Measurements from ENCODE around the gene CENPH. TPM values are rescaled to one million over a fixed set of nuclear protein-coding genes. Genes with fewer than 3 reads are reported as not detected.
"Not testable (repeated sequence)": the region's sequence is repeated elsewhere in the genome, so short reads cannot be mapped to it uniquely, and the experiment has no call there.

Gene CENPH
- total RNA-seq, 4 donors from 2014 or later: 1.3 to 6.3 (median 4.1) TPM

- peaks cover 0 to 16% (median 7%) of the 10 kb centered on the region in 4 donors for H3K4me1 ChIP-seq
- no peaks in the 10 kb centered on the region for H3K9me3 ChIP-seq
- DNase-seq (ENCODE audit: low spot score in 2 of 2): peak; percentile 96 to 97
- TF ChIP-seq, protein P1, sequence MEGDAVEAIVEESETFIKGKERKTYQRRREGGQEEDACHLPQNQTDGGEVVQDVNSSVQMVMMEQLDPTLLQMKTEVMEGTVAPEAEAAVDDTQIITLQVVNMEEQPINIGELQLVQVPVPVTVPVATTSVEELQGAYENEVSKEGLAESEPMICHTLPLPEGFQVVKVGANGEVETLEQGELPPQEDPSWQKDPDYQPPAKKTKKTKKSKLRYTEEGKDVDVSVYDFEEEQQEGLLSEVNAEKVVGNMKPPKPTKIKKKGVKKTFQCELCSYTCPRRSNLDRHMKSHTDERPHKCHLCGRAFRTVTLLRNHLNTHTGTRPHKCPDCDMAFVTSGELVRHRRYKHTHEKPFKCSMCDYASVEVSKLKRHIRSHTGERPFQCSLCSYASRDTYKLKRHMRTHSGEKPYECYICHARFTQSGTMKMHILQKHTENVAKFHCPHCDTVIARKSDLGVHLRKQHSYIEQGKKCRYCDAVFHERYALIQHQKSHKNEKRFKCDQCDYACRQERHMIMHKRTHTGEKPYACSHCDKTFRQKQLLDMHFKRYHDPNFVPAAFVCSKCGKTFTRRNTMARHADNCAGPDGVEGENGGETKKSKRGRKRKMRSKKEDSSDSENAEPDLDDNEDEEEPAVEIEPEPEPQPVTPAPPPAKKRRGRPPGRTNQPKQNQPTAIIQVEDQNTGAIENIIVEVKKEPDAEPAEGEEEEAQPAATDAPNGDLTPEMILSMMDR (IDR thresholded peaks at IDR 0.05): peak in 4 of 5 experiments; percentile 11 to 77 (median 49)
- TF ChIP-seq POLR2A (IDR thresholded peaks at IDR 0.05) (peak; percentile 64 to 88), EP300 (IDR thresholded peaks at IDR 0.05) (peak; percentile 68 to 97)
- H3K27ac ChIP-seq: peak overlapping the region; percentile 65 to 98 (median 96)
- peaks cover 0 to 7% (median 0%) of the 10 kb centered on the region in 3 donors for H3K36me3 ChIP-seq
- no peaks in the 10 kb centered on the region for H3K27me3 ChIP-seq
- 0 to 1% methylated on average over 49 to 57 of the region's 73 CpGs for WGBS, 2 donors
- H3K4me3 ChIP-seq: peak overlapping the region; percentile 91 to 100 (median 98)
These were observed 28.5 kb downstream of the CENPH start for GRCh38 chr5:69217548-69218526.

- H3K36me3 ChIP-seq: peaks cover 0 to 13% (median 0%) of the 10 kb centered on the region in 3 donors
- peaks cover 0 to 16% (median 7%) of the 10 kb centered on the region in 4 donors for H3K4me1 ChIP-seq
- TF ChIP-seq, protein P1 (IDR thresholded peaks at IDR 0.05): no peak
- TF ChIP-seq EP300 (IDR thresholded peaks at IDR 0.05): no peak
- TF ChIP-seq POLR2A (IDR thresholded peaks at IDR 0.05): no peak
These were observed 30.6 kb downstream of the CENPH start for GRCh38 chr5:69219939-69220338.

GRCh38 chr5:69220371-69220770, 31.0 kb downstream of the CENPH start:
- H3K27me3 ChIP-seq; H3K9me3 ChIP-seq; H3K27ac ChIP-seq; DNase-seq (ENCODE audit: low spot score in 2 of 2); H3K4me3 ChIP-seq: not testable (repeated sequence)
- 92 to 96% methylated on average over 18 of the region's 18 CpGs for WGBS, 2 donors
- H3K4me1 ChIP-seq: peaks cover 0 to 16% (median 7%) of the 10 kb centered on the region in 4 donors
- H3K36me3 ChIP-seq: peaks cover 0 to 15% (median 0%) of the 10 kb centered on the region in 3 donors

More at GRCh38 chr5:69219939-69220338, 30.6 kb downstream of the CENPH start:
- no peak overlapping the region for H3K4me3 ChIP-seq
- H3K9me3 ChIP-seq: no peaks in the 10 kb centered on the region
- no peak overlapping the region for H3K27ac ChIP-seq
- no peak for DNase-seq (ENCODE audit: low spot score in 2 of 2)
- no peaks in the 10 kb centered on the region for H3K27me3 ChIP-seq

DNA sequence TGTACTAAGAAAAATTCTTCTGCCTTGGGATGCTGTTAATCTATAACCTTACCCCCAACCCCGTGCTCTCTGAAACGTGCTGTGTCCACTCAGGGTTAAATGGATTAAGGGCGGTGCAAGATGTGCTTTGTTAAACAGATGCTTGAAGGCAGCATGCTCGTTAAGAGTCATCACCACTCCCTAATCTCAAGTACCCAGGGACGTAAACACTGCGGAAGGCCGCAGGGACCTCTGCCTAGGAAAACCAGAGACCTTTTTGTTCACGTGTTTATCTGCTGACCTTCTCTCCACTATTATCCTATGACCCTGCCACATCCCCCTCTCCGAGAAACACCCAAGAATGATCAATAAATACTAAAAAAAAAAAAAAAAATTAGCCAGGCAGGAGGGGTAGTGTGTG, 31.4 kb downstream of the CENPH start:
- peaks cover 0 to 16% (median 7%) of the 10 kb centered on the region in 4 donors for H3K4me1 ChIP-seq
- WGBS, 2 donors: 73 to 87% methylated on average over 9 of the region's 9 CpGs
- peaks cover 0 to 20% (median 0%) of the 10 kb centered on the region in 3 donors for H3K36me3 ChIP-seq
- DNase-seq (ENCODE audit: low spot score in 2 of 2); H3K4me3 ChIP-seq; H3K27me3 ChIP-seq; H3K27ac ChIP-seq; H3K9me3 ChIP-seq: not testable (repeated sequence)

DNA sequence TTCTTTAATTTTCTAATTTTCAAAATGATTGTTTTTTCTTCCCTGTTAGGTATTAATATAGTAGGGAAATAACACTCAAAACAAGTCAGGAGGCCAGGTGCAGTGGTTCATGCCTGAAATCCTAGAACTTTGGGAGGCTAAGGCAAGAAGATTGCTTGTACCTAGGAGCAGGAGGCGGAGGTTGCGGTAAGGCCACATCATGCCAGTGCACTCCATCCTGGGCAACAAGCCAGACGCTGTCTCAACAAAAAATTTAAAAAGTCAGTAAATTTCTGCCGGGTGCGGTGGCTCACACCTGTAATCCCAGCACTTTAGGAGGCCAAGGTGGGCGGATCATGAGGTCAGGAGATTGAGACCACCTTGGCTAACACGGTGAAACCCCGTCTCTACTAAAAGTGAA, 35.1 kb downstream of the CENPH start:
- TF ChIP-seq EP300 (IDR thresholded peaks at IDR 0.05): no peak
- TF ChIP-seq, protein P1 (IDR thresholded peaks at IDR 0.05): no peak
- TF ChIP-seq POLR2A (IDR thresholded peaks at IDR 0.05): no peak
- Histone ChIP-seq H3K9me3 (no peaks in the 10 kb centered on the region), H3K36me3 (peaks cover 0 to 57% (median 4%) of the 10 kb centered on the region in 3 donors), H3K4me1 (peaks cover 0 to 1% (median 0%) of the 10 kb centered on the region in 4 donors), H3K27me3 (no peaks in the 10 kb centered on the region), H3K27ac (no peak overlapping the region), H3K4me3 (no peak overlapping the region)
- DNase-seq (ENCODE audit: low spot score in 2 of 2): no peak
- 90 to 93% methylated on average over 8 of the region's 8 CpGs for WGBS, 2 donors

DNA sequence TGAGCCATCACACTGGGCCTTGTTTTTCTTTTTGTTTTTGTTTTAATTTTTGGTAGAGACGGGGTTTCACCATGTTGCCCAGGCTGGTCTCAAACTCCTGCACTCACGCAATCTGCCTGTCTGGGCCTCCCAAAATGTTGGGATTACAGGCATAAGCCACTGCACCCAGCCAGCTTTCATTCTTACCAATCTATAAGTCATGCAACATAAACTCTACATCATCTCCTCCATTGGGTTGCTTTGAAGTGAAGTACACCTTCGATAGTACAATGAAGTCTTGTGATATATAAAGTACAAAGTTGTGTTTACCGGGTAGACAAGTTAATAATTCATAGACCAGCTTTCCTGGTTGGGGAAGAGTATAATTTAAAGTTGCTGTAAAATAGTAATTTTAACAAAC, 36.5 kb downstream of the CENPH start:
- Histone ChIP-seq H3K9me3 (no peaks in the 10 kb centered on the region), H3K36me3 (peaks cover 0 to 63% (median 4%) of the 10 kb centered on the region in 3 donors), H3K27me3 (no peaks in the 10 kb centered on the region), H3K4me1 (no peaks in the 10 kb centered on the region), H3K4me3 (no peak overlapping the region), H3K27ac (no peak overlapping the region)
- WGBS, 2 donors: 90 to 95% methylated on average over 4 of the region's 4 CpGs
- TF ChIP-seq POLR2A (IDR thresholded peaks at IDR 0.05): no peak
- no peak for TF ChIP-seq EP300 (IDR thresholded peaks at IDR 0.05)
- TF ChIP-seq, protein P1 (IDR thresholded peaks at IDR 0.05): no peak
- DNase-seq (ENCODE audit: low spot score in 2 of 2): no peak

Data from tibial nerve (tissue), 4 donors.